ENCODE data around the gene GHITM.

The GHITM gene

GRCh38 chr10:84152769-84153168 lies 13.5 kb downstream of the GHITM start:
- no peak overlapping the region for H3K4me3 ChIP-seq (ENCODE audit: low read length)
- no peak for DNase-seq (ENCODE audit: low read depth)
- no peak for TF ChIP-seq CTCF (conservative IDR thresholded peaks at IDR 0.05; ENCODE audit: low read length)

GRCh38 chr10:84155521-84155920 lies 16.2 kb downstream of the GHITM start:
- DNase-seq (ENCODE audit: low read depth), result no peak
- TF ChIP-seq CTCF (conservative IDR thresholded peaks at IDR 0.05; ENCODE audit: low read length), result no peak
- H3K4me3 ChIP-seq (ENCODE audit: low read length), result no peak overlapping the region

- TF ChIP-seq CTCF (conservative IDR thresholded peaks at IDR 0.05; ENCODE audit: low read length), result no peak
- DNase-seq (ENCODE audit: low read depth), result no peak
- no peak overlapping the region for H3K4me3 ChIP-seq (ENCODE audit: low read length)
Measured at GRCh38 chr10:84156009-84156408, 16.7 kb downstream of the GHITM start.

- DNase-seq (ENCODE audit: low read depth), result peak; percentile 3
- no peak for TF ChIP-seq CTCF (conservative IDR thresholded peaks at IDR 0.05; ENCODE audit: low read length)
- H3K4me3 ChIP-seq (ENCODE audit: low read length), result no peak overlapping the region
Measured at GRCh38 chr10:84156768-84157167, 17.5 kb downstream of the GHITM start.

GRCh38 chr10:84158061-84158460 lies 18.8 kb downstream of the GHITM start:
- DNase-seq (ENCODE audit: low read depth), result no peak
- no peak for TF ChIP-seq CTCF (conservative IDR thresholded peaks at IDR 0.05; ENCODE audit: low read length)
- no peak overlapping the region for H3K4me3 ChIP-seq (ENCODE audit: low read length)

- TF ChIP-seq CTCF (conservative IDR thresholded peaks at IDR 0.05; ENCODE audit: low read length), result no peak
- no peak overlapping the region for H3K4me3 ChIP-seq (ENCODE audit: low read length)
- DNase-seq (ENCODE audit: low read depth), result no peak
Measured at GRCh38 chr10:84158550-84158949, 19.2 kb downstream of the GHITM start.

GRCh38 chr10:84159076-84159685 lies 19.9 kb downstream of the GHITM start:
- no peak for DNase-seq (ENCODE audit: low read depth)
- TF ChIP-seq CTCF (conservative IDR thresholded peaks at IDR 0.05; ENCODE audit: low read length), result no peak
- H3K4me3 ChIP-seq (ENCODE audit: low read length), result no peak overlapping the region

Measured in AG10803 (cell line).